GM12878 (cell line): Measurements from ENCODE around the gene CBX2. TPM values are rescaled to one million over a fixed set of nuclear protein-coding genes. Genes with fewer than 3 reads are reported as not detected.
A peak's percentile ranks its signal among the peaks of the same experiment; 100 is the strongest.

Experiments
- ATAC-seq: fragments of 200-7000 bp; cut with Tn5 transposase; 3 replicates; pipeline ENCODE4 v1.9.1; 2020; ENCODE audit warnings: mild to moderate bottlenecking, moderate library complexity
- BruUV-seq: library from RNA; stranded (reverse); fragments of 400-500 nt; replicated peaks from 2 replicates; lab custom pipeline; 2021; lab: Mats Ljungman, UMichigan
- CTCF ChIA-PET: fragments of 300-600 bp; sonication (Branson Sonifier 250); formaldehyde crosslinking; extraction: SDS; loops from one replicate; lab custom pipeline; 2021; ENCODE audit warnings: inconsistent platforms; lab: Yijun Ruan, JAX
- POLR2A ChIA-PET: fragments of 350-600 bp; formaldehyde crosslinking; extraction: SDS; loops from one replicate; lab custom pipeline; 2021; ENCODE audit warnings: inconsistent platforms; lab: Charles Lee
- RAD21 ChIA-PET: fragments of 300-600 bp; sonication (Branson Sonifier 250); formaldehyde crosslinking; loops from one replicate; lab custom pipeline; 2023; ENCODE audit warnings: antibody characterized with exemption; ENCODE audit not compliant: unreplicated experiment; lab: Charles Lee
- SMC1A ChIA-PET: fragments of 300-600 bp; sonication (Branson Sonifier 250); formaldehyde crosslinking; loops from one replicate; lab custom pipeline; 2023; ENCODE audit not compliant: unreplicated experiment, uncharacterized antibody; lab: Charles Lee
- DNase-seq: peaks from one replicate; pipeline ENCODE4 v3.0.0-alpha.2; 2011; ENCODE audit warnings: low read depth, low spot score
- FAIRE-seq: peaks from 3 replicates; lab custom pipeline; 2011; peaks lifted over from hg19 to GRCh38; lab: Jason Lieb, UNC
- H2AFZ ChIP-seq: 2 replicates; pipeline ENCODE4 v1.6.0; 2011; ENCODE audit warnings: low read depth, low read length, control low read depth; ENCODE audit not compliant: control insufficient read depth
- H3K27ac ChIP-seq: 2 replicates; pipeline ENCODE4 v1.5.1; 2011; ENCODE audit warnings: control low read depth; ENCODE audit not compliant: control insufficient read depth, insufficient read depth
- H3K27me3 ChIP-seq, 2 experiments: replicated peaks in 1 of 2; 2 replicates each; pipeline versions ENCODE4 v1.6.0 to v1.6.1; 2011; ENCODE audit warnings: low read length in 1 of 2; ENCODE audit not compliant: control insufficient read depth in 2 of 2, insufficient read depth in 2 of 2
- H3K36me3 ChIP-seq, 2 experiments: 2 replicates each; pipeline ENCODE4 v1.5.1; 2011; ENCODE audit warnings: low read length in 1 of 2; ENCODE audit not compliant: control insufficient read depth in 2 of 2, insufficient read depth in 2 of 2
- H3K4me1 ChIP-seq: 2 replicates; pipeline ENCODE4 v1.6.1; 2011; ENCODE audit warnings: mild to moderate bottlenecking, low read length, moderate library complexity, mixed read lengths; ENCODE audit not compliant: control insufficient read depth, insufficient read depth
- H3K4me2 ChIP-seq: 2 replicates; pipeline ENCODE4 v1.6.0; 2011; ENCODE audit warnings: control low read depth; ENCODE audit not compliant: control insufficient read depth, insufficient read depth
- H3K4me3 ChIP-seq: fragments of 200-600 bp; sonication (generic); 2 replicates; pipeline ENCODE4 v1.5.1; 2016
- H3K79me2 ChIP-seq: 2 replicates; pipeline ENCODE4 v1.6.0; 2011; ENCODE audit warnings: low read length; ENCODE audit not compliant: control insufficient read depth, insufficient read depth
- H3K9ac ChIP-seq: 2 replicates; pipeline ENCODE4 v1.8.0; 2011; ENCODE audit warnings: low read length, control low read depth, mixed read lengths; ENCODE audit not compliant: control insufficient read depth, insufficient read depth
- H3K9me3 ChIP-seq: replicated peaks from 3 replicates; pipeline ENCODE4 v1.5.1; 2011; ENCODE audit warnings: mild to moderate bottlenecking, low read length; ENCODE audit not compliant: control insufficient read depth, insufficient read depth
- H4K20me1 ChIP-seq: 2 replicates; pipeline ENCODE4 v1.6.0; 2011; ENCODE audit not compliant: control insufficient read depth, insufficient read depth
- NFYB ChIP-seq: IDR thresholded peaks from 2 replicates; pipeline ENCODE4 v1.6.1; 2011; ENCODE audit warnings: low read depth, mild to moderate bottlenecking, low read length, improper control_type of control experiment, moderate library complexity; ENCODE audit not compliant: insufficient read depth
- PRDM15 ChIP-seq: fragments of 450-650 bp; formaldehyde crosslinking; IDR thresholded peaks from 2 replicates; pipeline ENCODE4 v1.4.0; 2020; ENCODE audit warnings: mild to moderate bottlenecking, moderate library complexity
- WGBS: methylation state at CpG from one replicate; pipeline ENCODE4 v1.1.6; 2016; ENCODE audit warnings: low lambda C conversion rate; ENCODE audit not compliant: insufficient replicate concordance, insufficient coverage; ENCODE audit errors: missing lambda C conversion rate; 5-methylcytosine and 5-hydroxymethylcytosine counted together
- in situ Hi-C: fragments of 300-500 bp; cut with MboI; formaldehyde crosslinking; loops from 9 replicates; pipeline ENCODE4 v1.14.3; 2018; ENCODE audit warnings: mixed read lengths
- intact Hi-C: fragments of 100-400 bp; cut with micrococcal nuclease; formaldehyde crosslinking; loops from one replicate; pipeline ENCODE4 v1.14.2; 2022; ENCODE audit not compliant: unreplicated experiment
- polyA plus RNA-seq, 11 experiments: library from polyadenylated mRNA; depleted of rRNA in 4 of 11; unstranded in 6 of 11; stranded (reverse) in 5 of 11; fragments of >200 nt; fragmentation: Nextera tagmentation in 4 of 11; fragmentation: Illumina TruSeq in 1 of 11; extraction: Ambion mirVana in 4 of 11; extraction: Trizol in 1 of 11; gene quantifications; 1 replicate in 1 of 11; 2 replicates in 10 of 11; pipeline versions ENCODE4 v1.2.1 to v1.2.3, GENCODE V29; 2011 to 2016; ENCODE audit warnings: inconsistent platforms in 2 of 11, missing spikeins in 2 of 11, low read depth in 1 of 11
- total RNA-seq, 4 experiments: library from RNA; depleted of rRNA in 3 of 4; stranded (reverse); fragments of >200 nt in 3 of 4; fragmentation: Illumina TruSeq in 1 of 4; extraction: Trizol in 1 of 4; gene quantifications; 2 replicates each; pipeline versions ENCODE4 v1.2.1 to v1.2.3, GENCODE V29; 2013 to 2021

CBX2 gene
- total and polyA plus RNA-seq, 10 of the 15 experiments (the other 5 are each of a cell fraction or from before 2014, with no cell fraction given): 0.35 to 7.5 (median 4.2) TPM

DNA sequence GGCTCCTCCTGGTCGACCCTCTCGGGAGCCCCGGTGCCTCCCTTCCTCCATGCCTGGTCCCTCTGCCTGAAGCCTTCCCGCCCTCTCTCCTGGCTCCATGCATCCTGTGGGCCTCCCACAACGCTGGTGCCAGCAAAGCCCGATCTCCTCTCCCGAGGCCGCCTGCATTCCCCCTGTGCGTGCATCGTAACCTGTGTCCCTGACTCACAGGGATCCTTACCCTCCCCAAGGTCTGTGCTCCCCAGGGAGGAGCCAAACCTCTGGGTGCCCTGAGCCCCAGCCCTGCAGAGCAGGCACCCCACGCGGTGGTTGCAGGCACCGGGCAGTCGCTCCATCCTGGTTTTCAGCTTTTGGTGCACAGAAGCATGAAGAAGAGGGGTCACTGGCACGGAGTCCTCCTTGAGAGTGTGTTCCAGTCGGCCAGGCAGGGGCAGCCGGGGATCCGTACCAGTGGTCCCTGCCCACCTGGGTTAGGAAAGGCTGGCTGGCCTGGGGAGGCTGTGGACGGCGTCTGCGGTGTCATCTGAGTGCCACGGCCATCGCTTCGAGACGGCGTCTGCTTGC, 49.0 kb upstream of the CBX2 start:
- 65% methylated on average over 21 of the region's 26 CpGs for WGBS
- no peak overlapping the region for H3K9ac ChIP-seq
- ChIA-PET RAD21 (no interaction called here), CTCF (interaction anchor here (0.7 to 2.7 kb wide), 3 partner anchors 12 to 280 kb away, joined by 3 to 10 read pairs (median 4); no protein-coding TSS in a partner anchor), SMC1A (no interaction called here), POLR2A (interaction anchor here (0.6 to 1.3 kb wide), 2 partner anchors 68 to 106 kb away, joined by 3 read pairs; partner anchors contain the start of gene CBX8)
- DNase-seq: no peak
- H3K4me3 ChIP-seq: no peak overlapping the region
- H3K27me3 ChIP-seq: no peaks in the 10 kb centered on the region
- no peaks in the 10 kb centered on the region for H3K9me3 ChIP-seq
- no peak for FAIRE-seq
- no TSS peak for BruUV-seq
- H3K36me3 ChIP-seq: no peaks in the 10 kb centered on the region; a peak in 1 of 4 replicates
- peak overlapping the region; percentile 68 for H3K4me2 ChIP-seq
- no peak overlapping the region for H3K27ac ChIP-seq
- 0 out of 2 replicates have a peak, but pooled peaks have one; percentile 6 for TF ChIP-seq NFYB
- no peak for TF ChIP-seq PRDM15 (CRISPR knock-in tag)
- peaks cover 7% of the 10 kb centered on the region for H3K79me2 ChIP-seq
- intact Hi-C loops (no loop called here), in situ Hi-C loops (no loop called here)
- H4K20me1 ChIP-seq: no peaks in the 10 kb centered on the region
- H3K4me1 ChIP-seq: peaks cover 6% of the 10 kb centered on the region
- H2AFZ ChIP-seq: peak overlapping the region; percentile 82
- ATAC-seq: peak; percentile 19
